GM20000 (cell line): ENCODE data around the gene TVP23A.
"Not testable (repeated sequence)": the region's sequence is repeated elsewhere in the genome, so short reads cannot be mapped to it uniquely, and the experiment has no call there.

ENCODE experiments used
- DNase-seq: peaks from one replicate; pipeline ENCODE4 v3.0.0; 2012; ENCODE audit warnings: low spot score
- CTCF ChIP-seq: IDR thresholded peaks from 2 replicates; pipeline ENCODE4 v1.5.1; 2012; ENCODE audit warnings: mild to moderate bottlenecking, control low read depth; ENCODE audit errors: extremely low read depth, missing control alignments

Gene TVP23A

GRCh38 chr16:10809706-10810105 is 8.9 kb downstream of the TVP23A start:
- TF ChIP-seq CTCF, result no peak
- DNase-seq, result no peak

- TF ChIP-seq CTCF, result no peak
- DNase-seq, result no peak
Observed at GRCh38 chr16:10808850-10809249, 9.7 kb downstream of the TVP23A start.

DNA sequence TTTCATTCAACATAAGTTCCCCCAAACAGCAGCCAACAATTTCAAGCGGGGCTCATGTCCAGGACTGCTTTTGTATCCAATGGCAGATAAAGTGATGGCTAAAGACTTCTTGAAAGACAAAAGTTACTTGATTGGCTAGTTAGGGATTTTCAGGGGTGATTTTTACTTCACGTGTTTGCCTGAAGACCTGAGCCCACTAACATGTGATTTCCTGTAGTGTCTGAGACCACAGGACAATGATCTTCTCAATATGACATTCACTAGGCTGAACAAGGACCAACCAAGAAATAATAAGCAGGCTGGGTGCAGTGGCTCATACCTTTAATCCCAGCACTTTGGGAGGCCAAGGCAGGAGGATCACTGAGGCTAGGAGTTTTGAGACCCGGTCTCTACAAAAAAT is 10.4 kb downstream of the TVP23A start:
- no peak for TF ChIP-seq CTCF
- DNase-seq, result no peak

DNA sequence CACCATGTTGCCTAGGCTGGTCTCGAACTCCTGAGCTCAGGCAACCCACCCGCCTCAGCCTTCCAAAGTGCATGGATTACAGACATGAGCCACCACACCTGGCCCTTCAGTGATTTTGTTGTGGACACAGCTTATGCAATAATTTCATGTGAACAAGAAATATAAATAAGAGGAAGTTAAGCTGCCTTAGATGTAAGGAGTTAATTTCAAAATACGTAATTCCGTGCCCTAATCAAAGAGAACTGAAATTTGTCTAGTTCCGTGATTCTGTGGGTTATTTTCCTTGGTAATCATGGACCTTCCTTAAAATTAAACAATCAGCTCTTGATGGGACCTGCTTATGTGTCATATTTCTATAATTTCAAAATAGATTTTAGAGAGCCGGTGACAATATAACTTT is 11.9 kb downstream of the TVP23A start:
- no peak for DNase-seq
- TF ChIP-seq CTCF, result no peak

DNA sequence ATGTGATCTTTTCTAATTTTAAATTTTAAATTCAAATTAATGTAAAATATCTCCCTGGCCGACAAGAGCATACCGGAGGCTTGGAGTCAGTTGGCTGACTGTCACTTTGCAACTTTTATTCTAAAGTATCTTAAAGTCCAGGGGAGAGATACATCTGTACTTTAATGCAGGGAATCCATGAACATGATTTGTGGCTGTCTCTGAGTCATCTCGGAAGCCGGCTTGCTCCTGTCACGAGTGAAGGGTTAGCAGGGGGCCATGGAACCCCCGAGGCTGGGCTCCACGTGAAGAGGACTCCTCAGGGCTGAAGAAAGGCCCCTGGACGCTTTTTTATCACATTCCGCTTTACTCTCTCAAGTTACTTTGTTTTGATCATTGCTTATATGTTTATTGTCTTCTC is 13.3 kb downstream of the TVP23A start:
- DNase-seq, result no peak

GRCh38 chr16:10799736-10800135 is 18.9 kb downstream of the TVP23A start:
- DNase-seq, result no peak
- no peak for TF ChIP-seq CTCF

More for the DNA sequence above, 13.3 kb downstream of the TVP23A start:
- no peak for TF ChIP-seq CTCF

- peak; percentile 66 for DNase-seq
- no peak for TF ChIP-seq CTCF
Observed at GRCh38 chr16:10791048-10791447, 27.5 kb downstream of the TVP23A start.

DNA sequence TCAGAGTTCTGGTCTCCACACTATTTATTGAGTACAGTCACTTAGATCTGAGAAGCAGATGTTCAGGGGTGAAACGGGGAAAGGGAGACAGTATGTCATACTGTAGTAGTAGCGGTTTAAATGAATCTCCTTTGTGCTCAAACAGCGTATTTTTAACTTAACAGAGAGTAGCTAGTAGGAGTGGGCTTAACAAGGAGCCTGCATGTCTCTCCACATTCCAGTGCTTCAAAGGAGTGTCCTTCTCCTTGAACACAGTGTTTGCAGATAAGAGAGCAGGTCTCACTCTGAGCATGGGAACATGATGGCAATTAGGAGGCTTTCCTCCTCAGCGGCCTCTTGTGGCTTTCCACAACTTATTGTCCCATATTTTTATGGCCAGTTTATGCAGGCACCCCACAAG is 30.0 kb downstream of the TVP23A start:
- DNase-seq, result not testable (repeated sequence)
